ENCODE data around the gene P3H2. TPM values are rescaled to one million over a fixed set of nuclear protein-coding genes. Genes with fewer than 3 reads are reported as not detected.

Gene P3H2
- total and polyA plus RNA-seq, 9 of the 15 experiments (the other 6 are each of a cell fraction or from before 2014, with no cell fraction given): 0.04 to 0.26 (median 0.22) TPM; not detected in 6

DNA sequence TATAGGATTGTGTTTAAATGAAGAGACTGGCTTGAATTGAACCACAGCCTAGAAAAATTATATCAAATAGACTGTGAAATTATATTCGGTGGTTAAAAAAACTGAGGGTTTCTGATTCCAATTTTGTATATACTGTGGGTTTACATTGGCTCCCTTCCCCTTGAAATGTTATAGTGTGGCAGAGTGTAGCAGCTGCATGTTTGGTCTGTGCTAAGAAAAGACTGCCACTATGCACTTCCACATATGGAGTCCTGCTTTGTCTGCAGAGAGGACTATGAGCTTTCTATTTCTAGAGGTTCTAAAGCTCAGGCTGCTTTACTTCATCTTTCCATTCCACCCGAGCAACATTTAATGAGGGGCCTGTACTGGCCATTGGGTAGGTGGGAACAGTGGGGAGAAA lies 112.3 kb downstream of the P3H2 start:
- H3K9ac ChIP-seq (ENCODE audit: insufficient read depth in 1 of 2, low read depth in 2 of 2, low read length in 2 of 2): no peak overlapping the region
- DNase-seq (ENCODE audit: extremely low read depth in 1 of 4, low spot score in 3 of 4) (no peak), FAIRE-seq (no peak), ATAC-seq (no peak)
- no peaks in the 10 kb centered on the region for H3K36me3 ChIP-seq (ENCODE audit: control insufficient read depth, insufficient read depth, low read length)
- intact Hi-C loops (cut with micrococcal nuclease) (no loop called here), in situ Hi-C loops (cut with MboI) (no loop called here)
- H3K9me3 ChIP-seq (replicated peaks; ENCODE audit: control insufficient read depth, insufficient read depth, low read depth, low read length): no peaks in the 10 kb centered on the region
- H3K79me2 ChIP-seq (ENCODE audit: control insufficient read depth, insufficient read depth, low read length): no peaks in the 10 kb centered on the region
- POLR2A ChIA-PET: no interaction called here
- CTCF ChIA-PET (ENCODE audit: low intra/inter-chr PET ratio): no interaction called here
- no peak overlapping the region for H3K4me2 ChIP-seq (ENCODE audit: insufficient read depth, low read length)
- BruUV-seq (replicated peaks): no TSS peak
- no peak overlapping the region for H3K27ac ChIP-seq (ENCODE audit: extremely low read depth, low read depth, low read length)
- no peak overlapping the region for H3K4me3 ChIP-seq
- H3K4me1 ChIP-seq (replicated peaks in 1 of 2; ENCODE audit: control insufficient read depth in 2 of 2, insufficient read depth in 2 of 2, low read length in 2 of 2): no peaks in the 10 kb centered on the region
- WGBS (ENCODE audit: insufficient coverage, low coverage, missing lambda C conversion rate): 3% methylated on average over 2 of the region's 2 CpGs
- H4K20me1 ChIP-seq (replicated peaks; ENCODE audit: control insufficient read depth, insufficient read depth, low read length): no peaks in the 10 kb centered on the region
- no peaks in the 10 kb centered on the region for H3K9me1 ChIP-seq (ENCODE audit: control insufficient read depth, insufficient read depth, low read length)
- no peaks in the 10 kb centered on the region for H3K27me3 ChIP-seq (ENCODE audit: control insufficient read depth in 2 of 2, insufficient read depth in 2 of 2, low read length in 2 of 2)
- no peak for TF ChIP-seq PHF20 (IDR thresholded peaks at IDR 0.05; ENCODE audit: partially characterized antibody)
- no peak for TF ChIP-seq THRAP3 (IDR thresholded peaks at IDR 0.05; ENCODE audit: borderline replicate concordance)
- TF ChIP-seq MYC (IDR thresholded peaks at IDR 0.05; ENCODE audit: low read depth, low read length): no peak
- no peak for TF ChIP-seq MYC (CRISPR knock-in tag; IDR thresholded peaks at IDR 0.05; ENCODE audit: borderline replicate concordance, low read depth)
- no peak for TF ChIP-seq NCOR1 (IDR thresholded peaks at IDR 0.05)
- TF ChIP-seq, protein P1, sequence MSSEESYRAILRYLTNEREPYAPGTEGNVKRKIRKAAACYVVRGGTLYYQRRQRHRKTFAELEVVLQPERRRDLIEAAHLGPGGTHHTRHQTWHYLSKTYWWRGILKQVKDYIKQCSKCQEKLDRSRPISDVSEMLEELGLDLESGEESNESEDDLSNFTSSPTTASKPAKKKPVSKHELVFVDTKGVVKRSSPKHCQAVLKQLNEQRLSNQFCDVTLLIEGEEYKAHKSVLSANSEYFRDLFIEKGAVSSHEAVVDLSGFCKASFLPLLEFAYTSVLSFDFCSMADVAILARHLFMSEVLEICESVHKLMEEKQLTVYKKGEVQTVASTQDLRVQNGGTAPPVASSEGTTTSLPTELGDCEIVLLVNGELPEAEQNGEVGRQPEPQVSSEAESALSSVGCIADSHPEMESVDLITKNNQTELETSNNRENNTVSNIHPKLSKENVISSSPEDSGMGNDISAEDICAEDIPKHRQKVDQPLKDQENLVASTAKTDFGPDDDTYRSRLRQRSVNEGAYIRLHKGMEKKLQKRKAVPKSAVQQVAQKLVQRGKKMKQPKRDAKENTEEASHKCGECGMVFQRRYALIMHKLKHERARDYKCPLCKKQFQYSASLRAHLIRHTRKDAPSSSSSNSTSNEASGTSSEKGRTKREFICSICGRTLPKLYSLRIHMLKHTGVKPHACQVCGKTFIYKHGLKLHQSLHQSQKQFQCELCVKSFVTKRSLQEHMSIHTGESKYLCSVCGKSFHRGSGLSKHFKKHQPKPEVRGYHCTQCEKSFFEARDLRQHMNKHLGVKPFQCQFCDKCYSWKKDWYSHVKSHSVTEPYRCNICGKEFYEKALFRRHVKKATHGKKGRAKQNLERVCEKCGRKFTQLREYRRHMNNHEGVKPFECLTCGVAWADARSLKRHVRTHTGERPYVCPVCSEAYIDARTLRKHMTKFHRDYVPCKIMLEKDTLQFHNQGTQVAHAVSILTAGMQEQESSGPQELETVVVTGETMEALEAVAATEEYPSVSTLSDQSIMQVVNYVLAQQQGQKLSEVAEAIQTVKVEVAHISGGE (CRISPR knock-in tag; IDR thresholded peaks at IDR 0.05): no peak
- no peak for TF ChIP-seq ZFP1 (CRISPR knock-in tag; IDR thresholded peaks at IDR 0.05)
- no peak overlapping the region for H2AFZ ChIP-seq (ENCODE audit: low read depth, low read length)
